Activated T-cell treated with anti-CD3 and anti-CD28 coated beads, Interleukin-2, amount 50 U/mL, for 4 hours (primary cell): ENCODE results near the gene TRIM59. TPM values are rescaled to one million over a fixed set of nuclear protein-coding genes. Genes with fewer than 3 reads are reported as not detected.

Experiments used
- ATAC-seq, 2 donors: fragments of 200-7000 bp; cut with Tn5 transposase; one replicate each; pipeline ENCODE4 v1.10.0; 2021
- DNase-seq: peaks from one replicate; pipeline ENCODE4 v3.0.0-alpha.2; 2020
- H3K27me3 Mint-ChIP-seq: one replicate; pipeline ENCODE4 v1.8.0; 2021; ENCODE audit warnings: low read depth, mixed read lengths
- H3K36me3 Mint-ChIP-seq: one replicate; pipeline ENCODE4 v1.8.0; 2022; ENCODE audit warnings: mixed read lengths; ENCODE audit not compliant: insufficient read depth
- H3K4me1 Mint-ChIP-seq: one replicate; pipeline ENCODE4 v1.8.0; 2021; ENCODE audit warnings: low read depth, mixed read lengths
- H3K4me3 Mint-ChIP-seq: one replicate; pipeline ENCODE4 v1.8.0; 2021; ENCODE audit warnings: mild to moderate bottlenecking, moderate library complexity, mixed read lengths
- H3K9me3 Mint-ChIP-seq: one replicate; pipeline ENCODE4 v1.8.0; 2021; ENCODE audit warnings: mixed read lengths
- total RNA-seq, 3 donors: library from RNA; stranded (reverse); gene quantifications; one replicate each; pipeline ENCODE4 v1.2.1, GENCODE V29; 2021

The TRIM59 gene
- total RNA-seq, 3 donors from 2014 or later: 15.1 to 16.5 (median 15.3) TPM

DNA sequence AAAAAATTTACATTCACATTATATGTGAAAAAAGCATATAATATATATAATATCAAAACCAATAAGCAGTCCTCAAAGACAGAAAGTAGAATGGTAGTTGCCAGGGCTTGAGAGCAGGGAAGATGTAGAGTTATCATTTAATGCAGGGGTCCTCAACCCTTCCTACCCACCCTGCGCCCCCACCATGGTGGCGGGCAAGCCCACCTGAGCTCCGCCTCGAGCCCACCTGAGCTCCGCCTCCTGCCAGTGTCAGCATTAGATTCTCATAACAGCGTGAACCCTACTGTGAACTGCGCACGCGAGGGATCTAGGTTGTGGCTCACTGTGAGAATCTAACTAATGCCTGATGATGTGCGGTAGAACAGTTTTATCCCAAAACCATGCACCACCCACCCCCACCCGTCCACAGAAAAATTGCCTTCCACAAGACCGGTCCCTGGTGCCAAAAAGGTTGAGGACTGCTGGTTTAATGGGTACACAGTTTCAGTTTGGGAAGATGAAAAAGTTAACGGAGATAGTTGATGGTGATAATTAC, 3.0 kb downstream of the TRIM59 start:
- no peak overlapping the region for H3K4me3 Mint-ChIP-seq
- peaks cover 50% of the 10 kb centered on the region for H3K4me1 Mint-ChIP-seq
- no peaks in the 10 kb centered on the region for H3K27me3 Mint-ChIP-seq
- H3K9me3 Mint-ChIP-seq: no peaks in the 10 kb centered on the region
- DNase-seq (no peak), ATAC-seq (no peak)
- H3K36me3 Mint-ChIP-seq: peaks cover 4% of the 10 kb centered on the region

DNA sequence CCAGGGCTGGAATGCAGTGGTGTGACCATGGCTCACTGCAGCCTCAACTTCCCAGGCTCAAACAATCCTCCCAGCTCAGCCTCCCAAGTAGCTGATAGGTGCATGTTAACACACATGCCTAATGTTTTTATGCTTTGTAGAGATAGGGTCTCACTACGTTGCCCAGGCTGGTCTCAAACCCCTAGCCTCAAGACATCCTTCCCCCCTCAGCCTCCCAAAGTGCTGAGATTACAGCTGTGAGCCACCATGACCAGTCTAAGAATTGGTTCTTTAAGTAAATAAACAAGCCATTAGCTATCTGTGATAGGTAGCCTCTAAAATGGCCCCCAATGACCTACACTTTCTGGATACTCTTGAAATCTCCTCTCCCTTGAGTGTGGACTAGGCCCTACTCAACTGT, 3.7 kb downstream of the TRIM59 start:
- H3K36me3 Mint-ChIP-seq: peaks cover 6% of the 10 kb centered on the region
- no peak for ATAC-seq
- H3K9me3 Mint-ChIP-seq: no peaks in the 10 kb centered on the region
- DNase-seq: no peak
- H3K27me3 Mint-ChIP-seq: no peaks in the 10 kb centered on the region
- H3K4me3 Mint-ChIP-seq: no peak overlapping the region
- H3K4me1 Mint-ChIP-seq: peaks cover 52% of the 10 kb centered on the region

DNA sequence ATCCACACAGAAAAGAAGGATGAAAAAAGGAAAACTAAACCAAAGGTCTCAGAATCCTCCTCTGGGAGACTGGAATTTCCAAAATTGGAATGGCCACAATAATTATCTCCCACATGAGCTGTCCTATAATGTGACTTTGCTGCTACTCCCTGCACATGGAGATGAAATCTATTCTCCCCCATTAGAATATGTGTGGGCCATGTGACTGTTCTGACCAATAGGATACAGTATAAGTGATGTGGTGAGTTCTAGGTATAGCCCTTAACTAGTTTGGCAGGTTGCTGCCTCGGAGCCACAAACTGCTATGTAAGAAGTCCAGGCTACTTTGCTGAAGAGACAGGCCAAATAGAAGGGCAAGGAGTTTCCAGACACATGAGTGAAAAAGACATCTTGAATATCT, 5.2 kb downstream of the TRIM59 start:
- Mint-ChIP-seq H3K9me3 (no peaks in the 10 kb centered on the region), H3K4me3 (no peak overlapping the region), H3K27me3 (no peaks in the 10 kb centered on the region), H3K36me3 (peaks cover 18% of the 10 kb centered on the region), H3K4me1 (peaks cover 50% of the 10 kb centered on the region)
- no peak for ATAC-seq
- no peak for DNase-seq

DNA sequence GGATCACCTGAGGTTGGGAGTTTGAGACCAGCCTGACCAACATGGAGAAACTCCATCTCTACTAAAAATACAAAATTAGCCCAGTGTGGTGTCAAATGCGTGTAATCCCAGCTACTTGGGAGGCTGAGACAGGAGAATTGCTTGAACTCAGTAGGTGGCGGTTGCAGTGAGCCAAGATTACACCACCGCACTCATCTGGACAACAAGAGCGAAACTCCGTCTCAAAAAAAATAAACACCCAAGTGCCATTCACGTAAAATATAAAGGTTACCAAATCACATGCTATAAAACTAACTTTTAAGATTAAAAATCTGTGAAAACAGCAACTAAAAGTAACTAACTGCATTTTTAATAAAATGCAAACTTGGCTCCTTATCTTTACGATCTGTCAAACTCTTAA, 8.9 kb downstream of the TRIM59 start:
- peaks cover 57% of the 10 kb centered on the region for H3K4me1 Mint-ChIP-seq
- no peak for ATAC-seq
- no peak overlapping the region for H3K4me3 Mint-ChIP-seq

DNA sequence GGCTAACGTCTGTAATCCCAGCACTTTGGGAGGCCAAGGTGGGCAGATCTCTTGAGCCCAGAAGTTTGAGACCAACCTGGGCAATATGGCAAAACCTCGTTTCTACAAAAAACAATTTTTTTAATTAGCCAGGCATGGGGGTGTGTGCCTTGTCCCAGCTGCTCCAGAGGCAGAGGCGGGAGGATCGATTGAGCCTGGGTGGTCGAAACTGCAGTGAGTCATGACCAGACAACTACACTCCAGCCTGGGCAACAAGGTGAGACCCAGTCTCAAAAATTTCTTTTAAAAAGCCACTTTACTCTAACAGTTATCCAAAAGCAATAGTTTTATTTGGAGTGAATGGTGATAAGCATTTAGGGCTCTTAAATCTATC, 12.5 kb downstream of the TRIM59 start:
- Mint-ChIP-seq H3K27me3 (no peaks in the 10 kb centered on the region), H3K4me3 (no peak overlapping the region), H3K9me3 (no peaks in the 10 kb centered on the region), H3K4me1 (peaks cover 48% of the 10 kb centered on the region), H3K36me3 (peaks cover 43% of the 10 kb centered on the region)
- ATAC-seq: peak in 1 of 2 donors; percentile 34
- DNase-seq: no peak

More for the DNA sequence above, 8.9 kb downstream of the TRIM59 start:
- Mint-ChIP-seq H3K36me3 (peaks cover 37% of the 10 kb centered on the region), H3K9me3 (no peaks in the 10 kb centered on the region), H3K27me3 (no peaks in the 10 kb centered on the region)
- no peak for DNase-seq

DNA sequence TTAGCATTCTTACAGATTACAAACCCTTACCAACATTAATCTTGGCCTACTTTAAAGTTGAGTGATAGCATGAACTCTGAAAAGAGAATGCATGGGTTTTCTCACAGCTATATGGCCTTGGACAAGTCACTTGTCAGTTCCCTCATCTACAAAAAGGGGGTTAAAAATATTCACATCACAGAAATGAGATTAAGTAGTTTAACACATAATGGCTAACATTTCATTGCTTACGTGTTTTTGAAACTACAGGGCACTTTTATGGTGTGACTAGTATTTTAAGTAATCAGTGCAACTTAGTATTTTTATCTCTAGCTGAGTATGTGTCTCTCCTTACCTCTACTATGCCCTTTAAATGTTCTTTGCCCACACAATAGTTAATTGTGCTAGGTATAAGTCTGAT, 13.8 kb downstream of the TRIM59 start:
- H3K27me3 Mint-ChIP-seq: no peaks in the 10 kb centered on the region
- no peak overlapping the region for H3K4me3 Mint-ChIP-seq
- no peaks in the 10 kb centered on the region for H3K9me3 Mint-ChIP-seq
- no peak for ATAC-seq
- DNase-seq: no peak
- peaks cover 48% of the 10 kb centered on the region for H3K36me3 Mint-ChIP-seq
- H3K4me1 Mint-ChIP-seq: peaks cover 43% of the 10 kb centered on the region

DNA sequence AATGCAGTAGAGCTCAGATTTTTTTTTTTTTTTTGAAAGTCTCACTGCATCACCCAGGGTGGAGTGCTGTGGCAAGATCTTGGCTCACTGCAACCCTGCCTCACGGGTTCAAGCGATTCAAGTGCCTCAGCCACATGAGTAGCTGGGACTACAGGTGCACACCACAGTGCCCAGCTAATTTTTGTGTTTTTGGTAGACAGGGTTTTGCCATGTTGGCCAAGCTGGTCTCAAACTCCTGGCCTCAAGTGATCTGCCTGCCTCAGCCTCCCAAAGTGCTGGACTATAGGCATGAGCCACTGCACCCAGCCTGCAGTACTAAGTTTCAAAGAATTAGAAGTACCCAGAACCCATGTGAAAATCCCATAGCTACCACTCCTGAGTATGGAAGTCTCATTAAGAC, 14.5 kb downstream of the TRIM59 start:
- no peak for DNase-seq
- H3K9me3 Mint-ChIP-seq: no peaks in the 10 kb centered on the region
- H3K4me3 Mint-ChIP-seq: no peak overlapping the region
- H3K36me3 Mint-ChIP-seq: peaks cover 42% of the 10 kb centered on the region
- no peaks in the 10 kb centered on the region for H3K27me3 Mint-ChIP-seq
- H3K4me1 Mint-ChIP-seq: peaks cover 40% of the 10 kb centered on the region
- no peak for ATAC-seq

DNA sequence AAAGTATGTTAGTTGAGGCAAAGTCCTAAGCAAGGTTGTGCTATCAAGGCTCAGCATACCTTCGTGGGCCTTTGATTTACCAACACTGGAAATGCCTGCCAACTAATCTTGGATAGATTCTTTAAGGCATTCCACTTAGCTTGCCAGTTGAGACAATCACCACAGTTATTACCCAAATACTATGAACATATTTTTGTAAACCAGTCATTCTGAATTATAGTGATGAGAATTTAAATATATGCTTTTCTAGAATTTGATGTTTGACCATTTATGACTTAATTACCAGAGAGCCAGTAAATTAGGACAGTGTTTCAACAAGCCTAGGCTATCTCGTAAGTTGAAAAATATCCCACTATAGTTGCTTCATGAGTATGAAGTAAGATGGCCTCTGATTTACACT, 15.5 kb downstream of the TRIM59 start:
- Mint-ChIP-seq H3K36me3 (peaks cover 36% of the 10 kb centered on the region), H3K4me1 (peaks cover 34% of the 10 kb centered on the region), H3K27me3 (no peaks in the 10 kb centered on the region), H3K4me3 (no peak overlapping the region), H3K9me3 (no peaks in the 10 kb centered on the region)
- no peak for DNase-seq
- ATAC-seq: no peak

DNA sequence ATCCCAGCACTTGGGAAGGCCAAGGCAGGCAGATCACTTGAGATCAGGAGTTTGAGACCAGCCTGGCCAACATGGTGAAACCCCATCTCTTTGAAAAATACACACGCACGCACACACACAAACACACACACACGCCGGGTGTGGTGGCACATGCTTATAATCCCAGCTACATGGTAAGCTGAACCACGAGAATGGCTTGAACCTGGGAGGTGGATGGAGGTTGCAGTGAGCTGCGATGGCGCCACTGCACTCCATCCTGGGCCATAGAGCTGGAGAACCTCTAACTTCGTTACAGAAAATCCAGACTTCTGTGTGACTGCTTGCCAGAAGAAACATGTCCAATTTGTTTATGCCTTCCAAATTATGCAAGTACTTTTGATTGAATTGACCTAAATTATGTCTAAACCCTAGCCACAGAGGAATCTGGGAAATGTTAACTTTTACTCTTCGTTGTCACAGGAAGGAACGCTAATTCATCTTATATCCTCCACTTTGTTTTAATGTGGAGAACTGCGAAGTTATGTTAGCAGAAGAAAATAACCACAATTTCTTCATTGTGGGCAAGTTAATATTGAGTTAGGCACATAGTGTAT, 21.7 kb downstream of the TRIM59 start:
- Mint-ChIP-seq H3K27me3 (no peaks in the 10 kb centered on the region), H3K4me1 (peaks cover 1% of the 10 kb centered on the region), H3K4me3 (no peak overlapping the region), H3K36me3 (peaks cover 29% of the 10 kb centered on the region), H3K9me3 (no peaks in the 10 kb centered on the region)
- DNase-seq (no peak), ATAC-seq (no peak)

DNA sequence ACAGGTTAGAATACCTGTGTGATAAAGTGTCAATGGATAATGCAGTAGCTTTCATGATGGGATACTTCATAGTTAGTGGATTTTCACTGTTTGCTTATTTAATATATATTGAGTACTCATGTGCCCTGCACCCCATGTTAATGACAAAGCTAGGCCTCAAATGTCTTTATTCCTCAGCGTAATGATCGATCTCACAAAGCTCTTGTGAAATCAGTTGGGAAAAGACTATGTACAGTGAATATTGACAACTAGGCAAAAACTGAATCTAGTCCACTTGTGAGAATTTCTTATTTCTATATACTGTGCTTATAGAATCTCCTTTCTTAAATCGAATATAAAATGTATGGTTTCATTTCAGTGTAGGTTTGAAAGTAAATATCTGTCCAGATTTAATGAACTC, 32.3 kb downstream of the TRIM59 start:
- Mint-ChIP-seq H3K4me1 (peaks cover 12% of the 10 kb centered on the region), H3K27me3 (no peaks in the 10 kb centered on the region), H3K4me3 (no peak overlapping the region), H3K9me3 (no peaks in the 10 kb centered on the region), H3K36me3 (peaks cover 12% of the 10 kb centered on the region)
- ATAC-seq (no peak), DNase-seq (no peak)

DNA sequence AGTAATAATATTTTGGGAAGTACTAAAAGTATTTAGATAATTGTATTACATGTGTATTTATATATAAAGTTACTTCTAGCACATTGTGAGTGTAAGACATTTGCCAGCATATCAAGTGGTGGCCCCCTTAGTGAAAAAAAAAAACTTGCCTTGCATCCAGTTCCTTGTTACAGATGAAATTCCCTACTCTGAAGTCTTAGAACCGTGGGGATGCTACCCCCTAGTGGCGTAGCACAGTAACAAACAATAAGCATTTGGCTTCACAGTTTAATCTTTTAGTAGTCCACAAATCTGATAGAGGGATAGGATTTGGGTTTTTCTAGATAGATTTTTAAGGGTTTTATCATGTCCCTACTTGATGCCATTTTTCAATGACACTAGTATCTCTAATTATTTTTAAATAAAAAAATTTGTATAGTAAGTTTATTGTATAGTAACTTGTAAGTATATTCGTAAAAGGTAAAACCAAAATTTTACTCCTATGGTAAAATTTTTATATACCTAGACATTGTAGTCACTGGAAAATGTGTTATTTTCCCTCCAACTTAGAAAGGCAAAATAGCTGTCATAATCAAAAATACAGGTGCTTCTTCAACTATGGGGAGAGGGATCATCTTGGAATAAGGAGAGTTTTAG, 35.9 kb downstream of the TRIM59 start:
- Mint-ChIP-seq H3K27me3 (no peaks in the 10 kb centered on the region), H3K4me1 (peaks cover 14% of the 10 kb centered on the region), H3K4me3 (no peak overlapping the region), H3K36me3 (peaks cover 7% of the 10 kb centered on the region), H3K9me3 (no peaks in the 10 kb centered on the region)
- DNase-seq (peak; percentile 61), ATAC-seq (peak; percentile 66 to 67)

DNA sequence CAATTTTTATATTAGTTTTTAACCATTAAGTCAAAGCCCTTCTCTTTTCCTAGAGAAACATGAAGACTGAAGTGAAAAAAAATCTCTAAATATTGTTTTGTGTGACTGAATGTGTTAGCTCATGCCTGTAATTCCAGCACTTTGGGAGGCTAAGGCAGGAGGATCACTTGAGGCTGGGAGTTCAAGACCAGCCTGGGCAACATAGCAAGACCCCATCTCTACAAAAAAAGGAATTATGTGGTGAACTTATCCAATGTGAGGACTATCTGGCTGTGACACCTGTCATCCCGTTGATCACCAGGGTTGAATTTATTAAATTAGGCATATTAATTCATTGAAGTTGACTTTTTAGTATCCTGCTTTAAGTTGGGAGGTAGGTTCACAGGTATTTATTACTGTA, 37.1 kb downstream of the TRIM59 start:
- Mint-ChIP-seq H3K27me3 (no peaks in the 10 kb centered on the region), H3K4me1 (peaks cover 16% of the 10 kb centered on the region), H3K4me3 (no peak overlapping the region), H3K36me3 (peaks cover 9% of the 10 kb centered on the region), H3K9me3 (no peaks in the 10 kb centered on the region)
- ATAC-seq: no peak
- no peak for DNase-seq

DNA sequence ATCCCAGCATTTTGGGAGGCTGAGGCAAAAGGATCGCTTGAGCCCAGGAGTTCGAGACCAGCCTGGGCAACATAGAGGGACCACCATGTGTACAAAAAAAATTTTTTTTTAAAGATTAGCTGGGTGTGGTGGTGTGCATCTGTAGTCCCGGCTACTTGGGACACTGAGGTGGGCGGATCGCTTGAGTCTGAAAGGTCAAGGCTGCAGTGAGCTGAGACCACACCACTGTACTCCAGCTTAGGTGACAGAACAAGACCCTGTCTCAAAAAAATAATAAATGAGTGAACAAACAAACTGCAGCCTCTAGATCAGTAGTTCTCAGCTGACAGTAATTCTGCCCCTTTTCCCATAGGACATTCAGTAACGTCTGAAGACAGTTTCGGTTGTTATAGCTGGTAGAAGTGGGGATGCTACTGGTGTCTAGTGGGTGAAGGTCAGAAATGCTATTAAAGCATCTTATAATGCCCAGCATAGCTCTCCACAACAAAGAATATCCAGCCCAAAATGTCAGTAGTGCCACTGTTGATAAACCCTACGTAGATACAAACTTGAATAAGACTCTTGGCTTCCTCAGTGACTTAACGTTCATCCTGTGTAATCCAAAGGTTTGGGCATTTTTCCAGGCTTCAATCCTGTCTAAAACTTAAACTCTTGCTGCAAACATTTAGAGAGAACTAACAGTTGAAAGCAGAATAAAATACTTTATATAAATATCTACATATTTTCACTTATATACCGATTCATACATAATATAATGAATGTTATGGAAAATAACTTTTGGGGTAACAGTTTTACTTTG, 39.6 kb downstream of the TRIM59 start:
- H3K4me3 Mint-ChIP-seq: no peak overlapping the region
- H3K36me3 Mint-ChIP-seq: peaks cover 6% of the 10 kb centered on the region
- no peaks in the 10 kb centered on the region for H3K27me3 Mint-ChIP-seq
- DNase-seq: no peak
- H3K4me1 Mint-ChIP-seq: peaks cover 4% of the 10 kb centered on the region
- H3K9me3 Mint-ChIP-seq: no peaks in the 10 kb centered on the region
- ATAC-seq: no peak

DNA sequence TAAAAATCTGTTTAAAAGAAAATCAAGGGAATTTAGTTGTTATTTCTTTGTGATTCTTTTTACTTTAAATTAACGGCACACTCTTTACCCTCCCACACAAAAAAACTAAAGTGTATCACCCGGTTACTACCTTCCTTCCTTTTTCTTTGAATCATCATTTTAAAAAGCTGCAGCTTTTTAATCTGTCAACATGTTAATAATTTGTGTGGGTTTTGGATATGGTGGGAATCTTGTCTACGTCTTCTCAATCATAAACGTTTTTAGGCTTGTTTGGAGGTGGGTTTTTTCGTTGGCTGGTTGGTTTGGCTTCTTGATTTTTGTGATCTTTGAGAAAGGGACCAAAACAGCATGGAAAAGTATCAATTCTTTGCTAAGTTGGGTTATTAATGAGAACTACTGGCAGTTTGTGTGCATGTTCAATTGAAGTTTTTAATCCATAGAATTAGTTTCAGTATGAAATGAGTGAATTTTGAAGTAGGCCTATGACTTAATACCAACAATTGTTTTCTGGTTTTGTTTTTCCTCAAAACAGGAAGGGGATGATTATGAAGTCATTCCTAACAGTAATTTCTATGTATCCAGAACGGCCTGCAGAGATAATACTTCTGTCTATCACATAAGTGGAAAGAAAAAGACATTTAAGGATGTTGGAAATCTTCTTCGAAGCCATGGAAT, 45.7 kb downstream of the TRIM59 start:
- no peak for ATAC-seq
- H3K27me3 Mint-ChIP-seq: peaks cover 3% of the 10 kb centered on the region
- DNase-seq: no peak
- H3K4me1 Mint-ChIP-seq: peaks cover 31% of the 10 kb centered on the region
- H3K4me3 Mint-ChIP-seq: peak overlapping the region; percentile 69
- H3K9me3 Mint-ChIP-seq: no peaks in the 10 kb centered on the region
- peaks cover 22% of the 10 kb centered on the region for H3K36me3 Mint-ChIP-seq
